ENCODE results near the gene ACSM5.

The ACSM5 gene, protein sequence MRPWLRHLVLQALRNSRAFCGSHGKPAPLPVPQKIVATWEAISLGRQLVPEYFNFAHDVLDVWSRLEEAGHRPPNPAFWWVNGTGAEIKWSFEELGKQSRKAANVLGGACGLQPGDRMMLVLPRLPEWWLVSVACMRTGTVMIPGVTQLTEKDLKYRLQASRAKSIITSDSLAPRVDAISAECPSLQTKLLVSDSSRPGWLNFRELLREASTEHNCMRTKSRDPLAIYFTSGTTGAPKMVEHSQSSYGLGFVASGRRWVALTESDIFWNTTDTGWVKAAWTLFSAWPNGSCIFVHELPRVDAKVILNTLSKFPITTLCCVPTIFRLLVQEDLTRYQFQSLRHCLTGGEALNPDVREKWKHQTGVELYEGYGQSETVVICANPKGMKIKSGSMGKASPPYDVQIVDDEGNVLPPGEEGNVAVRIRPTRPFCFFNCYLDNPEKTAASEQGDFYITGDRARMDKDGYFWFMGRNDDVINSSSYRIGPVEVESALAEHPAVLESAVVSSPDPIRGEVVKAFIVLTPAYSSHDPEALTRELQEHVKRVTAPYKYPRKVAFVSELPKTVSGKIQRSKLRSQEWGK

DNA sequence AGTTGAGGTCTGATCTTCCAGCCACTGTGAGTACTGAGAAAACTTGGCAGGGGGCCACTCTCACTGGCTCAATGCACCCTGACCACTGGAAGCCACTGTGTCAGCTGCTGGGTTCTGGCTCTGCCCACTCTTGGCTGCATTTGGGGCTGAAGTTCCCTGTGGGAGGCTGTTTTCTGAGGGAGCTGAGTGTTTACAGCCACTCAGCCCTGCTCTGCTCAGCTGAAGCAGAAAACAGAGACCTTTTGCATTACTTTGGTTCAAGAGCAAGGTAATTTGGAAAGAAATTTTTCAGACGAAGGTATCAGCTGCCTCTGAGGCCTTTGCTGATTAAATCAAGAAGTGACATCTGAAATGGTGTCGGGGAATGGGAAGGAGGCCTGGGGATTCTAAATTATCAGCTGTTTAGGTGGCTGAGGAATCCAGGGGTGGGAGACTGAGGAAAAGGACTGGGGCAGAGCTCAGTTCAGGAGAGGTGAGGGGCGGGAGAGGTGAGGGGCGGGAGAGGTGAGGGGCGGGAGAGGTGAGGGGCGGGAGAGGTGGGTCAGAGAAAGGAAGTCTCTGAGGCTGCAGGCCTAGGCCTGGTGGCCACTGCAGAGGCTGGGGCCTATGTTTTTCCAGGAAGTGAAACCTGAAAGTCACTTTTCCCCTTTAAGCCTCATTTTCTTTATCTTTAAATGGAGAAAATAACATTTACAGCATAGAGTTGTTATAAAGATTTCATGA, at the start of gene ACSM5:
Gene ACSM5, plus strand, starts transcription at position 137 of the 723 bp plus-strand sequence. CDS start 1,951 bp downstream, outside the sequence.
- DNase-seq, result no peak

GRCh38 chr16:20359997-20360396, 49.3 kb upstream of the ACSM5 start:
- no peak for DNase-seq

GRCh38 chr16:20363191-20363590, 46.1 kb upstream of the ACSM5 start:
- DNase-seq, result no peak

DNA sequence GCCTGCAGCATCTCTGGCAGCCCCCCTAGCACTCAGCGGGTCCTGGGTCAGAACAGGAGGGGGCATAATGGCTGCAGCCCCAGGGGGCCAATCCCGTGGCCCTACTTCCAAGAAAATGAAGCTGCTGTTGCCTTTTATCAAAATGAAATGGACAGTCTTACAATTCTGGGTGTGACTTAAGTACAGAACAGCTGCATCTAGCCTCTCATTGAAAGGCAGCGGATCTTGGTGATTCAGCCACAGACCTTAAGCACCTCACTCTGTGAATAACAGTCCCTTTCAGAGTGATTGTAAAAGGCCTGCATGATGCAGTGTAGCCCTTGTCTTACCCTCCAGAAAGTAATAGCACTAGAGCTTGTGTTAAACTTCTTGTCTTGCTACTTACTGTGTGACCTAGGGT, 45.3 kb upstream of the ACSM5 start:
- DNase-seq, result no peak

DNA sequence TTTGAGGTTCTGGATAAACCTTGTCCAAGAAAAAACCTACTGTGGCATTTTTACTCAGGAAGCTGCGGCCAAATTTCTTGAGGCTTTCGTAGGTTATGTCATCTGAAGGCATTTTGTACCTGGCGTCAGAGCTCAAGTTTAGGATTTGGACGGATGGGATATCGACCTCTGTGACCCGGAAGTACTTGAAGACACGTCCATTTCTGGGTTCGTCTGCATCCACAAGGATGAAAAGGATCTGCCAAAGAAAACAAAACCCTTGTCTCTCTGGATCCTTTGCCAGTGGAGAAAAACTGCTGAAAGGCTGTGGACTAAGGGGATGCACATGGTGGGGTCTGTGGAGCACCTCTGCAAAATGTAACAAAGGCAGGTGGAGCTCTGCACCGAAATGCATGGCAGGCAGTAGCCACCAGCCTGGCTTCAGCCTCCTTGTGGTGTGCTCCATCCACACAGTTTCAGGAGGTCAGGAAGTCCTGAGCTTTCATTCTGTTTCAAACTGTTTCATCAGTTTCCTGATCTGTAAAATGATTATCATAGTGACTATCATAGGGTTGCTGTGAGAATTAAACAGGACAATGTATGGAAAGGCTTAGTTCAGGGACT, 39.8 kb upstream of the ACSM5 start:
- no peak for DNase-seq

DNA sequence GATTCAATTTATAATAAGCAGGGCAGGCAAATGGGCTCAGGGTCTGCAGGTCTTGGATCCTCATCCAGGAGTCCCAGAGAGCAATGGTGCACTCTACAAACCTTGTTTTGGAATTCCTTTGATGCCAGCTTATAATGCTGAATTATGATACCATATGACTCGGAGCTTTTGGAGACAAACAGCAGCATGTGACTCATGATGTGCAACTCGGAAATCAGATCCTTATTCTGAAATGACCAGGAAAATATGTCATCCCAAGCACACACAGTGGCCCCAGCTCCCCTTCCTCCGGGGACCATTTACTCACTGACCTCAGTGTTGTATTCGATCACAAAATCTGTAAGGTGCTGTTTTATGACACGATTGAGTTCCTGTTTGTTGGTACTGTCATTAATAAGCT, 36.6 kb upstream of the ACSM5 start:
- DNase-seq, result no peak

GRCh38 chr16:20377181-20377580, 32.2 kb upstream of the ACSM5 start:
- no peak for DNase-seq

GRCh38 chr16:20380782-20381181, 28.6 kb upstream of the ACSM5 start:
- no peak for DNase-seq

DNA sequence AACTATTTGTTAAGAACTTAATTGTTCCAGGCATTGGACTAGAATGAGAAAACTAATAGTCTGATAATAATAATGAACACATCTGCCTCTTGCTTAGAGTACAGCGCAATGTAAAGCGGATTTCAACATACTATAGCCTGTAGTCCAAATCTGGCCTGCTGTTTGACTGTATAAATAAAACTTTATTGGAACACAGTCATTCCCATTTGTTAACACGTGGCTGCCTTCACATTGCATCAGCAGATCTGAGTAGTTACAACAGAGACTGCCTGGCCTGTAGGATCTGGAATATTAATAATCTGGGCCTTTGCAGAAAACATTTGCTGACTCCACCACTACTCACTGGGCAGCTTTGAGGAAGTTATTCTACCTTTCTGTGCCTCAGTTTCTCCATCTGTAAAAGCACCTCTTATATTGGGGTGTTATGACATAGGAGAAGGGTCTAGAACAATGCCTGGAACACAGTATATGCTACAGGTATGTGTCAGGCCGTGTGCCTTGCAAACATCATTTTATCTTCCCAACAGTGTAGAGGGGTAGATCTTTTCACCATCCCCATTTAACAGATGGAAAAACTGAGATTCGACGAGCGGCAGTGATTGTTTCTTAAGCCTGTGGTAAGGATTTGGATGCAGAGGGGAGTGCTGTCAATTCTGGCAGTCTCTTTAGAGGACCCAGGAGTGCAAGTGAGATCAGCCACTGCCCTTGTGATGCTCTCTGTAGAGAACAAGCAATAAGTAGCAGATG, 27.0 kb upstream of the ACSM5 start:
- no peak for DNase-seq

- DNase-seq, result peak in 2 of 4 experiments; percentile 3 to 4
These were observed 26.0 kb upstream of the ACSM5 start for GRCh38 chr16:20383106-20384029.

DNA sequence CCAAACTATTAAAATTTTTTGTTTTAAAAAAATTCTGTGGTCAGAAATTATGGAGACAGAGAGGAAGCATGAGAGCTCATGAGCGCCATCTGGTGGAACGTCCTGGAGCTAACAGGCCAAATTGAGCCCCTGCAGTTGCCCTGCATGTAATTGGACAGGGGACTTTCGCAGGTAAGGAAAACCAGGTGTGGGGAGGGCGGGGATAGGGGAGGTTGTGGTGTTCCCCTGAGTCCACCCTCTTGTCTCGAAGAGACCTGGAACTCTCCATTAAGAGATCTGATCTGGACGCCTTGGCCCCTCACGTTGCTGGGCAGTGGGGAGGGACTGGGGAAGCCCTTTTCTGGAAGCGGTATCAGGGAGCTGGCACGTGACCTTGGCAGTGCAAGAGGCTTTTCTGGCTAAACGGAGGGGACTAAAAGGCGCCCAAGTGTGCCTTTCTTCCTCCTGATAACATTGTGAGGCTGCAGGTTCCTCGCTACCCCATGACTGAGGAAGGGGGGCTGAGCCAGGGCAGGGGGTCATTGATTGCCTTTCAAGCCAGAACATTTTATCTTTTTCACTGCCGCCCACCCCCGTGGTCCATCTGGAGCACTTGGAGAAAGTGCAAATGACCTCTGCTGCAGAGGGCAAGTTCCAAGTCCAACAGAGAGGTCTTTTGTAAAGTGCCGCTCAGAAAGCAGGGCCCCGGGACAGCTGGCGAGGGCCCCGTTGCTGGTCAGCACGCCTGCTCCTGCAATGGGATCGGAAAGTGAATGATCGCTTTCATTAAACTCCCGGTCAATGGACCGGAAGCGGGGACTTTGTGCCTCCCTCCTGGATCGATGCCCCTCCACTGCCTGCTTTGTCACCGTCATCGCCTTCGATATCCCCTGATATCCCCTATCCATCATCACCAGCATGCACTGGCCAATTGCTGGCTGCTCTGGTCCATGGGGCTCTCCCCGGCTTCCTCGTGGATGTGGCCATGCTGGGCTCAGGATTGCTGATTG, 23.2 kb upstream of the ACSM5 start:
- peak; percentile 2 to 34 (median 20) for DNase-seq

- no peak for DNase-seq
These were observed 21.4 kb upstream of the ACSM5 start for GRCh38 chr16:20387978-20388377.

DNA sequence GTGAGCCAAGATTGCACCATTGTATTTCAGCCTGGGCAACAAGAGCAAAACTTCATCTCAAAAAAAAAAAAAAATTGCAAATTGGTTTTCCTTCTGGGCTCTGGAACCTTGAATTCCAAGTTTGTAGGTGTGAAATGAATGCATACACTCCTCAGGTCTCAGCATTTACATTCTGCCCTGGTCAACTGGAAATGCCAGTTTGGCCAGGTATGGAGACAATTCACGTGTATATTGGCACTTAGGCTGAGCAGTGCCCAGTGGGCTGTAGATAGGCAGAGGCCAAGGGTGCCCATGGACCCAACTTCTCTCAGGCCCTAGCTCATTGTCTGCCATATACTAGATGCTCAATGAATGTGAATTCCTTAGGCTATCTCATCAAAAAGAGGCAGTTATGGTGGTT, 20.5 kb upstream of the ACSM5 start:
- DNase-seq, result no peak

DNA sequence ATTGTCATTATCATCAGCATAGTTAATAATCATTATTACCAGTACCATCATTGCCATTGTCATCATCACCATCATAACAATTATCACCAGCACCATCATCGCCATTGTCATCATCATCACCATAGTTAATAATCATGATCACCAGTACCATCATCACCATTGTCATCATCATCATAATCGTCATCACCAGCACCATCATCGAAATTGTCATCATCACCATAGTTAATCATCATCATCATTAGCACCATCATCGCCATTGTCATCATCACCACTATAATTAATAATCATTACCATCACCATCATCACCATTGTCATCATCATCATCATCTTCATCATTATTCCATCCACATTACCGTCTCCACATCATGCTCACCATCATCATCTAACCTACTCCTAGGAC, 18.3 kb upstream of the ACSM5 start:
- no peak for DNase-seq

DNA sequence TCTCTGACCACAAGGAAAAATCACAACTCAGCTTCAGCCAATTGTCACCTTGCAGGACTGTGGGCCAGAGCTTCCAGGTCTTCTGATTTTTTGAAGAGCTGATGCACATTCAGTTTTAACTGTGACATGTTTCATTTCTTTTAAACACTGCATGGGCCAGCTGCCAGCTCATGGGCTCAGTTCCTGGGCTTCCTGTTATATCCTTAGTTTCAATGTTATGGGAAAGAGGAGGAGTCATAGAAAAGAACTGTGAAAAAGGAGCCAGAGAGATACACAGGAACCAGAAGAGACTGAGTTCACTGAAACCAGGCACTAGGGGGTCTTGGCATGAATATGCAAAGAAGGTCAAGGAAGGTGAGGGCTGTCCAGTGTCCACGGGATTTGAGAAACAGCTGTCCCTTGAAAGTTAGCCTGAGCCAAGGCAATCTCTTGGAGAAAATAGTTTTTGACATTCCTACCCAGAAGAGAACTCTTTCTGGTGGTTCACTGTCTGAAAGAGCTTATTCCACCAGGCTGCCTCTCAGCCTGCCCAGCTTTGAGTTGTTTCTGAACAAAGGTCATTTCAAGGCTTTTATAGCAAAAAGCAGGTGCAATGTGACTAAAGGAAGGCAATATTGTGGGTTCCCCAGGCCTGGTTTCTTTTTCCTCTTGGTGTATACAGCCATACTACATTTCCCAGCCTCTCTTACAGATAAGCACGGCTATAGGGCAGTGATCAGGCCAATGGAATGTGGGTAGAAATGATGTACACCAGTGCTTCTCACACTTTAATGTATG, 15.3 kb upstream of the ACSM5 start:
- no peak for DNase-seq

DNA sequence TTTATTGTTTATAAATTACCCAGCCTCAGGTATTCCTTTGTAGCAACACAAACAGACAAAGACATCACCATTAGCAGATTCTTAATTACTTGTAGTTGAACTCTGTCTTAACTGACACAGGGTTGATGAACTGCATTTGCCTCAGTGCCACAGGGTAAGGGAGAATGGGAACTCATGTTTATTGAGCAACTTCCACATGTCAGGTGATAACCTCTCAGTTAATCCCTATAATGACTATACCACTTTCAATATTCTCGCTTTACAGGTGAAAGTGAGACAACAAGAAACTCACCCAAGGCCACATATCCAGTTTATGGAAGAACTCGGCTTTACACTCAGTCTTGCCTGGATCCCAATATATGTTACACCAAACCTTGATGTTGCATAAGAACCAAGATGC, 13.4 kb upstream of the ACSM5 start:
- DNase-seq, result no peak

- DNase-seq, result no peak
These were observed 12.4 kb upstream of the ACSM5 start for GRCh38 chr16:20396846-20397467.

DNA sequence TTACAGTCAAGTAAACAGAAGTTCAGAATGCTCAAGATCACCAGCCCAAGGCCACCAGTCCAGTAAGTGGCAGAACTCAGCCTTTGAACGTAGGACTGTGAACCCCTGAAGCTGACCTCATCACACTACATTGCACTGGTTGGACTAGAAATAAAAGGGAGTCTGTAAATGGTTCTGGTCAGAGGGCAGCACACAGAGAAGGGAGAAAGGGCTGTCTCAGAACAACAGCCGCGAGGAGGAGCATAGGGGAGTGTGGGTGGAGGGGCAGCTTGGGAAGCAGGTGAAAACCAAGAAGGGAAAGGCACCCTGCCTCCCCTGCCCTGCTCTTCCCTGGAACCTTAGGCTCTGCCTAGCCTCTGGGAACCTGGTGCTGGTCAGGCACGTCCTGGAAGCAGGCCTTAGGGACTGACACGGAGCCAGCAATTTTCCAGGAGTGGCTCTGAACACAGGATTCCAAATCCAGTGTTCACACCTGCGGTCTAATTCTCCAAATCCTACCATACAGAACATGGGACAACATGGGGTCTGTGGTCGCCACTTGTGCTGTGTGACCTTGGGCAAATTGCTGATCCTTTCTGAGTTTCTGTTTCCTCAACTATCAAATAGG, 11.8 kb upstream of the ACSM5 start:
- no peak for DNase-seq

DNA sequence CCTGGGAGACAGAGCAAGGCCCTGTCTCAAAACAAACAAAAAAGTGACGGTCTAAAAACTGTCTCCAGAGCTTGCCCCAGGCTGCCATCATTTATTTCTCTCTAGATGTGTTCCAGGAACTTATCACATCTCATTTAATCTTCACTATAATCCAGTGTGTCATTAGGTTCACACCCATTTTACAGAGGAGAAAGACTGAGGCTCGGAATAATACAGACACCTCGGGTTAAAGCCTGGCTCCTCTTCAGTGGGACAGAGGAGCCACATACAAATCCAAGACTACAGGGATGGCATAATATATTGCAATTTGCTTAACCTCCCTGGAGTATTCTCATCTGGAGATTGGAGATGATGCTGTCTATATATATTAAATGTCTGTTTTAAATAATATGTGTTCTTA, 10.7 kb upstream of the ACSM5 start:
- no peak for DNase-seq

Data from activated naive CD4-positive, alpha-beta T cell (primary cell).